ENCODE data around the gene SDK1. TPM values are rescaled to one million over a fixed set of nuclear protein-coding genes. Genes with fewer than 3 reads are reported as not detected.

SDK1 gene
- total and polyA plus RNA-seq, 2 donors (not counting 3 experiments of a cell fraction or from before 2014, with no cell fraction given), result 1.6 to 3.9 TPM

- no peak for DNase-seq (ENCODE audit: low read depth, low spot score)
- intact Hi-C loops (cut with micrococcal nuclease) (no loop called here), dilution Hi-C loops (cut with MboI; ENCODE audit: extremely low pct_ligation_motif_present, low sequenced_read_pairs) (no loop called here)
- Histone ChIP-seq H3K9me1 (replicated peaks; ENCODE audit: control insufficient read depth, extremely low read depth, insufficient read depth, low read length) (no peaks in the 10 kb centered on the region), H3K36me3 (ENCODE audit: control insufficient read depth in 2 of 2, extremely low read depth in 1 of 2, insufficient read depth in 2 of 2, low read length in 2 of 2) (no peaks in the 10 kb centered on the region), H3K4me2 (ENCODE audit: insufficient read depth, low read length) (no peak overlapping the region), H3K27ac (ENCODE audit: insufficient read depth, low read depth, low read length) (no peak overlapping the region), H2AFZ (ENCODE audit: low read depth, low read length) (no peak overlapping the region), H3K9ac (replicated peaks; ENCODE audit: extremely low read depth, insufficient read depth, low read length) (no peak overlapping the region), H3K4me1 (ENCODE audit: control insufficient read depth, extremely low read depth, insufficient read depth, low read length) (no peaks in the 10 kb centered on the region), H4K20me1 (replicated peaks; ENCODE audit: control insufficient read depth, extremely low read depth, insufficient read depth, low read length) (no peaks in the 10 kb centered on the region), H3K4me3 (replicated peaks in 1 of 3; ENCODE audit: insufficient read depth in 1 of 3, low read depth in 1 of 3, low read length in 3 of 3) (no peak overlapping the region), H3K27me3 (ENCODE audit: control insufficient read depth in 2 of 2, insufficient read depth in 2 of 2, low read length in 2 of 2) (no peaks in the 10 kb centered on the region), H3K79me2 (ENCODE audit: control insufficient read depth, insufficient read depth, low read length) (no peaks in the 10 kb centered on the region), H3K9me3 (replicated peaks; ENCODE audit: control insufficient read depth, insufficient read depth, low read length) (no peaks in the 10 kb centered on the region)
- TF ChIP-seq JUN (IDR thresholded peaks at IDR 0.05; ENCODE audit: borderline replicate concordance, insufficient read depth, insufficient read length, low read depth) (no peak), MYC (IDR thresholded peaks at IDR 0.05; ENCODE audit: low read depth, low read length) (no peak), GATA2 (IDR thresholded peaks at IDR 0.05; ENCODE audit: insufficient read depth, insufficient read length, low read depth, low read length) (no peak), MAX (IDR thresholded peaks at IDR 0.05; ENCODE audit: insufficient read depth, insufficient read length) (no peak), FOS (IDR thresholded peaks at IDR 0.05; ENCODE audit: borderline replicate concordance, insufficient read depth, low read length) (no peak), POLR2AphosphoS5 (IDR thresholded peaks at IDR 0.05; ENCODE audit: insufficient read depth, low read depth, low read length) (no peak), CTCF (IDR thresholded peaks at IDR 0.05; ENCODE audit: extremely low read depth in 1 of 2, insufficient read depth in 1 of 2, low read depth in 1 of 2, low read length in 2 of 2) (no peak), EZH2 (IDR thresholded peaks at IDR 0.05; ENCODE audit: borderline replicate concordance, low read depth, low read length, severe bottlenecking) (no peak), POLR2A (IDR thresholded peaks at IDR 0.05; ENCODE audit: low read depth, low read length) (no peak)
- BruUV-seq (replicated peaks), result no TSS peak
- ChIA-PET CTCF (no interaction called here), POLR2A (no interaction called here)
- FAIRE-seq, result no peak
These were observed 438.9 kb downstream of the SDK1 start for GRCh38 chr7:3739983-3740382.

Data from endothelial cell of umbilical vein (primary cell).